ENCODE results near the gene NEK6.

The NEK6 gene

GRCh38 chr9:124346347-124347163, 88.8 kb downstream of the NEK6 start:
- no peak for DNase-seq

GRCh38 chr9:124347206-124347967, 89.6 kb downstream of the NEK6 start:
- no peak for DNase-seq

GRCh38 chr9:124347968-124348358, 90.2 kb downstream of the NEK6 start:
- DNase-seq = no peak

- DNase-seq = no peak
Observed at GRCh38 chr9:124348363-124348762, 90.6 kb downstream of the NEK6 start.

GRCh38 chr9:124348831-124349230, 91.1 kb downstream of the NEK6 start:
- DNase-seq = no peak

- DNase-seq = no peak
Observed at GRCh38 chr9:124349267-124349666, 91.5 kb downstream of the NEK6 start.

GRCh38 chr9:124349675-124350493, 92.1 kb downstream of the NEK6 start:
- DNase-seq = no peak

- no peak for DNase-seq
Observed at GRCh38 chr9:124350494-124351263, 92.9 kb downstream of the NEK6 start.

GRCh38 chr9:124351672-124352468, 94.1 kb downstream of the NEK6 start:
- DNase-seq = no peak

GRCh38 chr9:124352616-124353015, 94.9 kb downstream of the NEK6 start:
- no peak for DNase-seq

- DNase-seq = no peak
Observed at GRCh38 chr9:124353166-124353768, 95.5 kb downstream of the NEK6 start.

- no peak for DNase-seq
Observed at GRCh38 chr9:124353811-124354274, 96.1 kb downstream of the NEK6 start.

GRCh38 chr9:124354346-124355038, 96.7 kb downstream of the NEK6 start:
- DNase-seq = no peak

GRCh38 chr9:124355039-124355940, 97.5 kb downstream of the NEK6 start:
- DNase-seq = no peak

GRCh38 chr9:124355941-124356744, 98.4 kb downstream of the NEK6 start:
- DNase-seq = no peak

- no peak for DNase-seq
Observed at GRCh38 chr9:124356745-124357390, 99.1 kb downstream of the NEK6 start.

GRCh38 chr9:124357721-124358361, 100.1 kb downstream of the NEK6 start:
- DNase-seq = no peak

All from NCI-H2081 treated with DMSO at 0.1 percent for 48 hours (cell line).